Measurements from ENCODE around the gene TSSK6.

Gene TSSK6

GRCh38 chr19:19470579-19470978 is 44.8 kb downstream of the TSSK6 start:
- H3K4me3 ChIP-seq (ENCODE audit: low read depth, low read length): no peak overlapping the region
- POLR2A ChIA-PET: no interaction called here
- CTCF ChIA-PET: interaction anchor here (1.2 kb wide), 1 partner anchor 16 kb away, joined by 3 read pairs; no protein-coding TSS in a partner anchor
- no peak for DNase-seq (ENCODE audit: low read depth, low spot score)
- no peak for TF ChIP-seq CTCF (IDR thresholded peaks at IDR 0.05; ENCODE audit: insufficient read depth, low read length, missing control alignments)

- no peak for DNase-seq (ENCODE audit: low read depth, low spot score)
- no peak for TF ChIP-seq CTCF (IDR thresholded peaks at IDR 0.05; ENCODE audit: insufficient read depth, low read length, missing control alignments)
- no peak overlapping the region for H3K4me3 ChIP-seq (ENCODE audit: low read depth, low read length)
- ChIA-PET CTCF (interaction anchor here (0.6 to 3.2 kb wide), 3 partner anchors 7 to 11 kb away, joined by 3 to 9 read pairs (median 6); no protein-coding TSS in a partner anchor), POLR2A (no interaction called here)
Measured at GRCh38 chr19:19468424-19469050, 46.8 kb downstream of the TSSK6 start.

- no peak overlapping the region for H3K4me3 ChIP-seq (ENCODE audit: low read depth, low read length)
- DNase-seq (ENCODE audit: low read depth, low spot score): no peak
- CTCF ChIA-PET: interaction anchor here (3.2 kb wide), 1 partner anchor 9 kb away, joined by 9 read pairs; no protein-coding TSS in a partner anchor
- TF ChIP-seq CTCF (IDR thresholded peaks at IDR 0.05; ENCODE audit: insufficient read depth, low read length, missing control alignments): no peak
- POLR2A ChIA-PET: no interaction called here
Measured at GRCh38 chr19:19466201-19466600, 49.1 kb downstream of the TSSK6 start.

GRCh38 chr19:19465436-19466070 is 49.8 kb downstream of the TSSK6 start:
- ChIA-PET POLR2A (no interaction called here), CTCF (interaction anchor here (3.2 kb wide), 1 partner anchor 10 kb away, joined by 9 read pairs; no protein-coding TSS in a partner anchor)
- TF ChIP-seq CTCF (IDR thresholded peaks at IDR 0.05; ENCODE audit: insufficient read depth, low read length, missing control alignments): no peak
- no peak for DNase-seq (ENCODE audit: low read depth, low spot score)
- no peak overlapping the region for H3K4me3 ChIP-seq (ENCODE audit: low read depth, low read length)

- POLR2A ChIA-PET: interaction anchor here (0.9 kb wide), 1 partner anchor 20 kb away, joined by 6 read pairs; no protein-coding TSS in a partner anchor
Measured at GRCh38 chr19:19464339-19465098, 50.8 kb downstream of the TSSK6 start.

More at GRCh38 chr19:19464339-19465098, 50.8 kb downstream of the TSSK6 start:
- H3K4me3 ChIP-seq (ENCODE audit: low read depth, low read length): no peak overlapping the region
- no peak for DNase-seq (ENCODE audit: low read depth, low spot score)
- TF ChIP-seq CTCF (IDR thresholded peaks at IDR 0.05; ENCODE audit: insufficient read depth, low read length, missing control alignments): no peak
- CTCF ChIA-PET: interaction anchor here (0.9 kb wide), 1 partner anchor 11 kb away, joined by 4 read pairs; no protein-coding TSS in a partner anchor

Measured in AG04449 (cell line).